K562 (cell line): ENCODE data around the gene INTS4. TPM values are rescaled to one million over a fixed set of nuclear protein-coding genes. Genes with fewer than 3 reads are reported as not detected.

ENCODE experiments used
- ATAC-seq: fragments of 200-7000 bp; cut with Tn5 transposase; 3 replicates; pipeline ENCODE4 v1.9.1; 2020; ENCODE audit warnings: moderate library complexity
- Bru-seq: library from RNA; stranded (reverse); fragments of 400-500 nt; gene quantifications from one replicate; lab custom pipeline; 2021; lab: Mats Ljungman, UMichigan
- BruChase-seq, 2 experiments: library from RNA; stranded (reverse); fragments of 400-500 nt; gene quantifications; one replicate each; lab custom pipeline; 2021; lab: Mats Ljungman, UMichigan
- BruUV-seq: library from RNA; stranded (reverse); fragments of 400-500 nt; replicated peaks from 2 replicates; lab custom pipeline; 2021; lab: Mats Ljungman, UMichigan
- CTCF ChIA-PET: fragments of 300-600 bp; formaldehyde crosslinking; extraction: SDS; loops from one replicate; lab custom pipeline; 2021; ENCODE audit warnings: low intra/inter-chr PET ratio; lab: Yijun Ruan, JAX
- POLR2A ChIA-PET: fragments of 300-600, 350-650 bp; sonication (Branson Sonifier 250); formaldehyde crosslinking; extraction: SDS; loops from one replicate; lab custom pipeline; 2021; ENCODE audit warnings: antibody characterized with exemption, inconsistent platforms; lab: Yijun Ruan, JAX
- DNase-seq, 4 experiments: peaks; one replicate each; pipeline versions ENCODE4 v3.0.0 to v3.0.0-alpha.2; 2011 to 2018; ENCODE audit warnings: low spot score in 3 of 4, mixed read lengths in 3 of 4; ENCODE audit errors: extremely low read depth in 1 of 4
- FAIRE-seq: peaks from 2 replicates; lab custom pipeline; 2011; peaks lifted over from hg19 to GRCh38; lab: Jason Lieb, UNC
- H2AFZ ChIP-seq: 2 replicates; pipeline ENCODE4 v1.6.0; 2011; ENCODE audit warnings: low read depth, low read length, control low read depth, inconsistent platforms
- H3K27ac ChIP-seq: fragments of 200-600 bp; 3 replicates; pipeline ENCODE4 v1.8.0; 2011; ENCODE audit warnings: low read depth, mild to moderate bottlenecking, control low read depth, inconsistent platforms, low read length, moderate library complexity, mixed read lengths; ENCODE audit errors: extremely low read depth
- H3K27me3 ChIP-seq, 2 experiments: fragments of 300-600 bp in 1 of 2; 2 replicates in 1 of 2; 3 replicates in 1 of 2; pipeline versions ENCODE4 v1.6.0 to v1.8.0; 2011; ENCODE audit warnings: inconsistent platforms in 2 of 2, low read length in 2 of 2, mild to moderate bottlenecking in 1 of 2, mixed read lengths in 1 of 2, moderate library complexity in 1 of 2; ENCODE audit not compliant: control insufficient read depth in 2 of 2, insufficient read depth in 2 of 2
- H3K36me3 ChIP-seq: fragments of 300-600 bp; 3 replicates; pipeline ENCODE4 v1.8.0; 2011; ENCODE audit warnings: mild to moderate bottlenecking, low read length, inconsistent platforms; ENCODE audit not compliant: control insufficient read depth, insufficient read depth
- H3K4me1 ChIP-seq, 2 experiments: fragments of 200-600 bp in 1 of 2; replicated peaks in 1 of 2; 2 replicates in 1 of 2; 3 replicates in 1 of 2; pipeline versions ENCODE4 v1.5.1 to v1.8.0; 2011; ENCODE audit warnings: inconsistent platforms in 2 of 2, low read length in 2 of 2, mild to moderate bottlenecking in 1 of 2, mixed read lengths in 1 of 2, moderate library complexity in 1 of 2; ENCODE audit not compliant: control insufficient read depth in 2 of 2, insufficient read depth in 2 of 2
- H3K4me2 ChIP-seq: 2 replicates; pipeline ENCODE4 v1.6.1; 2011; ENCODE audit warnings: low read length, control low read depth, inconsistent platforms, mixed read lengths; ENCODE audit not compliant: insufficient read depth
- H3K4me3 ChIP-seq: fragments of 200-600 bp; sonication (generic), shearing (Covaris generic); 2 replicates; pipeline ENCODE4 v1.5.1; 2016; ENCODE audit warnings: control low read depth, inconsistent platforms
- H3K79me2 ChIP-seq: fragments of 200-600 bp; 3 replicates; pipeline ENCODE4 v1.8.0; 2011; ENCODE audit warnings: low read length, inconsistent platforms; ENCODE audit not compliant: control insufficient read depth, insufficient read depth
- H3K9ac ChIP-seq, 2 experiments: 2 replicates each; pipeline versions ENCODE4 v1.6.0 to v1.6.1; 2011; ENCODE audit warnings: low read depth in 2 of 2, low read length in 2 of 2, control low read depth in 1 of 2, inconsistent platforms in 1 of 2, mild to moderate bottlenecking in 1 of 2, mixed read lengths in 1 of 2; ENCODE audit not compliant: insufficient read depth in 1 of 2
- H3K9me1 ChIP-seq: one replicate; pipeline ENCODE4 v1.6.0; 2011; ENCODE audit warnings: inconsistent platforms, mild to moderate bottlenecking, low read length, moderate library complexity; ENCODE audit not compliant: control insufficient read depth, insufficient read depth
- H3K9me3 ChIP-seq: replicated peaks from 2 replicates; pipeline ENCODE4 v1.5.1; 2011; ENCODE audit warnings: low read depth, low read length, inconsistent platforms; ENCODE audit not compliant: control insufficient read depth, insufficient read depth
- H4K20me1 ChIP-seq: replicated peaks from 2 replicates; pipeline ENCODE4 v1.6.1; 2011; ENCODE audit warnings: low read length, inconsistent platforms, mixed read lengths; ENCODE audit not compliant: control insufficient read depth, insufficient read depth
- ATF4 ChIP-seq: fragments of 450-650 bp; formaldehyde crosslinking; IDR thresholded peaks from 2 replicates; pipeline ENCODE4 v1.4.0; 2022; ENCODE audit warnings: mild to moderate bottlenecking, moderate library complexity
- GATA2 ChIP-seq: sonication (generic); formaldehyde crosslinking; IDR thresholded peaks from 2 replicates; pipeline ENCODE4 v1.4.0; 2020; ENCODE audit warnings: mild to moderate bottlenecking, missing genetic modification reagents
- PURB ChIP-seq: sonication (generic); formaldehyde crosslinking; IDR thresholded peaks from 2 replicates; pipeline ENCODE4 v1.9.0; 2021; ENCODE audit warnings: low read depth, mild to moderate bottlenecking, missing genetic modification reagents
- RBM22 ChIP-seq: fragments of 200-400 bp; formaldehyde crosslinking; IDR thresholded peaks from 2 replicates; pipeline ENCODE4 v1.6.1; 2018; ENCODE audit warnings: low read length, low read depth; ENCODE audit not compliant: poor library complexity, severe bottlenecking
- SUPT5H ChIP-seq: fragments of 450-650 bp; IDR thresholded peaks from 2 replicates; pipeline ENCODE4 v1.6.1; 2016
- TFAM ChIP-seq: fragments of 250-450 bp; sonication (Bioruptor Pico); conservative IDR thresholded peaks from 2 replicates; pipeline ENCODE4 v1.5.0; 2021; ENCODE audit warnings: mild to moderate bottlenecking, moderate library complexity
- UBTF ChIP-seq, 2 experiments: IDR thresholded peaks; 2 replicates each; pipeline ENCODE4 v1.6.1; 2012; ENCODE audit warnings: improper control_type of control experiment in 2 of 2, low read depth in 2 of 2, low read length in 2 of 2, borderline replicate concordance in 1 of 2
- XRCC4 ChIP-seq: IDR thresholded peaks from one replicate; pipeline ENCODE4 v1.6.1; 2011; ENCODE audit not compliant: insufficient read depth, insufficient read length; ENCODE audit errors: extremely low read depth
- ZKSCAN1 ChIP-seq: fragments of 150-350 bp; IDR thresholded peaks from 2 replicates; pipeline ENCODE4 v1.6.1; 2016; ENCODE audit warnings: low read depth, low read length
- ZNF444 ChIP-seq: fragments of 250-450 bp; sonication (Bioruptor Pico); IDR thresholded peaks from 2 replicates; pipeline ENCODE4 v1.4.0; 2020; ENCODE audit warnings: mild to moderate bottlenecking, moderate library complexity
- WGBS: fragments of 100-300 bp; shearing (Covaris generic); methylation state at CpG from one replicate; pipeline ENCODE4 v1.1.6; 2016; ENCODE audit warnings: low coverage, mixed read lengths; ENCODE audit not compliant: insufficient coverage; ENCODE audit errors: missing lambda C conversion rate; 5-methylcytosine and 5-hydroxymethylcytosine counted together
- in situ Hi-C: fragments of 300-500 bp; cut with MboI; formaldehyde crosslinking; loops from 4 replicates; pipeline ENCODE4 v1.15.0; 2018; ENCODE audit warnings: inconsistent platforms, mixed read lengths
- intact Hi-C: fragments of 100-400 bp; cut with micrococcal nuclease; formaldehyde crosslinking; loops from 2 replicates; pipeline ENCODE4 v1.14.2; 2022
- long read RNA-seq, 3 experiments: library from polyadenylated mRNA in 2 of 3; library from RNA in 1 of 3; unstranded in 2 of 3; stranded (forward) in 1 of 3; transcript quantifications; one replicate each; pipeline ENCODE4 v2.0.0, GENCODE V29; 2019 to 2022
- polyA minus RNA-seq, 3 experiments: library from RNA; depleted of rRNA, polyadenylated mRNA; stranded (reverse); fragments of >200 nt; gene quantifications; 2 replicates each; pipeline ENCODE4 v1.2.3, GENCODE V29; 2011
- polyA plus RNA-seq, 8 experiments: library from polyadenylated mRNA; depleted of rRNA in 4 of 8; stranded (reverse) in 5 of 8; unstranded in 3 of 8; fragments of >200 nt; fragmentation: Nextera tagmentation in 2 of 8; fragmentation: Illumina TruSeq in 1 of 8; extraction: Ambion mirVana in 2 of 8; extraction: Trizol in 1 of 8; gene quantifications; 2 replicates each; pipeline versions ENCODE4 v1.2.1 to v1.2.3, GENCODE V29; 2011 to 2014; ENCODE audit warnings: inconsistent platforms in 1 of 8, missing spikeins in 1 of 8
- total RNA-seq, 7 experiments: library from RNA; depleted of rRNA in 6 of 7; stranded (reverse); fragments of >200 nt in 6 of 7; fragmentation: Illumina TruSeq in 2 of 7; extraction: Trizol in 2 of 7; gene quantifications; 2 replicates each; pipeline versions ENCODE4 v1.2.1 to v1.2.3, GENCODE V29; 2011 to 2021; ENCODE audit warnings: low replicate concordance in 1 of 7

Gene INTS4
- 159 and 242 TPM in 2 replicates for total RNA-seq (2011; cell fraction: chromatin; rRNA removed; ENCODE audit: low replicate concordance)
- total RNA-seq (2011; cell fraction: nucleolus; rRNA removed): 85.3 and 92.9 TPM in 2 replicates
- total RNA-seq (2011; cell fraction: nucleoplasm; rRNA removed): 108 and 134 TPM in 2 replicates
- total RNA-seq (2014; rRNA removed): 28.4 and 35.8 TPM in 2 replicates
- total RNA-seq (2014; rRNA removed; fragmentation: Illumina TruSeq; extraction: Trizol): 50.8 and 53.4 TPM in 2 replicates
- total RNA-seq (2015; rRNA removed; fragmentation: Illumina TruSeq; extraction: Trizol): 38.5 and 42.6 TPM in 2 replicates
- 48.3 and 49.9 TPM in 2 replicates for total RNA-seq (2021)
- 48.0 and 48.1 TPM in 2 replicates for polyA plus RNA-seq (2011; rRNA removed)
- polyA plus RNA-seq (2011; cell fraction: cytosol; rRNA removed): 42.6 and 44.6 TPM in 2 replicates
- 138 and 151 TPM in 2 replicates for polyA plus RNA-seq (2011; cell fraction: nucleus; rRNA removed)
- polyA plus RNA-seq (2012): 34.4 and 51.3 TPM in 2 replicates
- polyA plus RNA-seq (2014; fragmentation: Illumina TruSeq; extraction: Trizol): 35.0 and 41.7 TPM in 2 replicates
- polyA plus RNA-seq (2014; fragmentation: Nextera tagmentation; extraction: Ambion mirVana): 10 to 100 TPM; 31.1 to 44.5 TPM
- polyA plus RNA-seq (2014; rRNA removed): 44.6 and 45.0 TPM in 2 replicates
- 77.0 and 79.3 TPM in 2 replicates for polyA minus RNA-seq (2011; rRNA and poly(A)+ RNA removed)
- polyA minus RNA-seq (2011; cell fraction: cytosol; rRNA and poly(A)+ RNA removed): 22.6 and 34.1 TPM in 2 replicates
- 72.7 and 114 TPM in 2 replicates for polyA minus RNA-seq (2011; cell fraction: nucleus; rRNA and poly(A)+ RNA removed)
- Bru-seq, nascent RNA: percentile 72 among the genes with signal in this experiment
- BruChase-seq, experiment 1, labeled RNA remaining after a 2-hour chase: percentile 75 among the genes with signal in this experiment
- percentile 72 among the genes with signal in this experiment for BruChase-seq, experiment 2, labeled RNA remaining after a 6-hour chase
- long read RNA-seq, experiment 1, transcript INTS4-209 (23 exons, 3,156 nt): major isoform, 36 of 63 reads
- long read RNA-seq, experiment 1, partial matches to known transcripts: 12 of 63 reads
- long read RNA-seq, experiment 1, other reads (novel, unspliced or antisense): 12 of 63 reads
- long read RNA-seq, experiment 2, transcript INTS4-209 (23 exons, 3,156 nt): major isoform, 9 of 35 reads
- long read RNA-seq, experiment 2, partial matches to known transcripts: 11 of 35 reads
- long read RNA-seq, experiment 2, other reads (novel, unspliced or antisense): 15 of 35 reads
- long read RNA-seq, experiment 3, transcript INTS4-209 (23 exons, 3,156 nt): major isoform, 5 of 10 reads
- long read RNA-seq, experiment 3, partial matches to known transcripts: 0 of 10 reads
- long read RNA-seq, experiment 3, other reads (novel, unspliced or antisense): 2 of 10 reads

- Histone ChIP-seq H2AFZ (peak within 1 kb of the TSS; percentile 98), H3K9ac (peak within 1 kb of the TSS; percentile 87), H3K9me3 (no peaks in the 10 kb centered on the region), H3K36me3 (peaks cover 20% of the 10 kb centered on the region; the same call in 2 of the 3 replicates), H3K79me2 (peaks cover 23% of the 10 kb centered on the region), H3K27me3 (no peaks in the 10 kb centered on the region), H3K4me2 (peak within 1 kb of the TSS; percentile 95), H3K9me1 (peaks cover 4% of the 10 kb centered on the region), H3K4me3 (peak within 1 kb of the TSS; percentile 54), H4K20me1 (no peaks in the 10 kb centered on the region), H3K4me1 (peaks cover 4 to 6% of the 10 kb centered on the region in 2 experiments; a peak in 3 of 5 replicates), H3K27ac (peak within 1 kb of the TSS; percentile 87)
- BruUV-seq: TSS peak; percentile 89
- ChIA-PET POLR2A (interaction anchor here (0.6 to 1.6 kb wide), 16 partner anchors 9 to 1305 kb away, joined by 3 to 9 read pairs (median 4); partner anchors contain the start of gene ALG8), CTCF (no interaction called here)
- FAIRE-seq (peak; percentile 98), DNase-seq (peak; percentile 94 to 100 (median 96)), ATAC-seq (peak; percentile 99)
- 2% methylated on average over 37 of the region's 47 CpGs for WGBS
- in situ Hi-C loops: no loop called here
- intact Hi-C loops: loop anchor here (1.0 kb wide), 1 partner anchor 174 kb away; the partner anchor contains the start of gene RSF1
- 0 out of 4 replicates have a peak, but pooled peaks of 1 of the 2 experiments have one; percentile 54 for TF ChIP-seq UBTF (IDR thresholded peaks at IDR 0.05; ENCODE audit: borderline replicate concordance in 1 of 2, low read depth in 2 of 2, low read length in 2 of 2)
- no peak for TF ChIP-seq RBM22
- no peak for TF ChIP-seq ATF4 (CRISPR knock-in tag)
- no peak for TF ChIP-seq PURB
- TF ChIP-seq TFAM (CRISPR knock-in tag): no peak
- no peak for TF ChIP-seq ZNF444
- TF ChIP-seq SUPT5H: peak; percentile 80
- TF ChIP-seq ZKSCAN1: no peak
- no peak for TF ChIP-seq GATA2
- TF ChIP-seq XRCC4: no peak
These were observed at the start of gene INTS4 for GRCh38 chr11:77994434-77995362. Gene INTS4 (minus strand): TSS chr11:77994668. CDS start chr11:77994643, 25 bp downstream.
